GM19438 (cell line): ENCODE data around the gene AKAP6.
"Not testable (repeated sequence)": the region's sequence is repeated elsewhere in the genome, so short reads cannot be mapped to it uniquely, and the experiment has no call there.

Experiments
- ATAC-seq: cut with Tn5 transposase; IDR thresholded peaks from one replicate; pipeline ENCODE4 v1.9.1; 2021; ENCODE audit warnings: low read depth; ENCODE audit not compliant: unreplicated experiment

AKAP6 gene

GRCh38 chr14:32366986-32367385, 37.9 kb downstream of the AKAP6 start:
- no peak for ATAC-seq

GRCh38 chr14:32367516-32367915, 38.4 kb downstream of the AKAP6 start:
- no peak for ATAC-seq

- ATAC-seq = no peak
Observed at GRCh38 chr14:32368107-32368506, 39.0 kb downstream of the AKAP6 start.

- no peak for ATAC-seq
Observed at GRCh38 chr14:32370714-32371113, 41.6 kb downstream of the AKAP6 start.

GRCh38 chr14:32372154-32372553, 43.1 kb downstream of the AKAP6 start:
- ATAC-seq = no peak

- not testable (repeated sequence) for ATAC-seq
Observed at GRCh38 chr14:32373174-32373573, 44.1 kb downstream of the AKAP6 start.

GRCh38 chr14:32374155-32374554, 45.1 kb downstream of the AKAP6 start:
- no peak for ATAC-seq

GRCh38 chr14:32375663-32376062, 46.6 kb downstream of the AKAP6 start:
- no peak for ATAC-seq

- no peak for ATAC-seq
Observed at GRCh38 chr14:32377046-32377646, 48.0 kb downstream of the AKAP6 start.

- no peak for ATAC-seq
Observed at GRCh38 chr14:32378284-32378683, 49.2 kb downstream of the AKAP6 start.

- no peak for ATAC-seq
Observed at GRCh38 chr14:32379447-32379846, 50.3 kb downstream of the AKAP6 start.

- ATAC-seq = no peak
Observed at GRCh38 chr14:32381869-32382268, 52.8 kb downstream of the AKAP6 start.

- no peak for ATAC-seq
Observed at GRCh38 chr14:32382704-32383103, 53.6 kb downstream of the AKAP6 start.

GRCh38 chr14:32383364-32384009, 54.4 kb downstream of the AKAP6 start:
- ATAC-seq = no peak

GRCh38 chr14:32384464-32384863, 55.4 kb downstream of the AKAP6 start:
- ATAC-seq = no peak

GRCh38 chr14:32387295-32387694, 58.2 kb downstream of the AKAP6 start:
- ATAC-seq = not testable (repeated sequence)

- no peak for ATAC-seq
Observed at GRCh38 chr14:32393119-32393518, 64.0 kb downstream of the AKAP6 start.

- ATAC-seq = no peak
Observed at GRCh38 chr14:32394038-32394437, 64.9 kb downstream of the AKAP6 start.

- no peak for ATAC-seq
Observed at GRCh38 chr14:32396885-32397284, 67.8 kb downstream of the AKAP6 start.

- ATAC-seq = no peak
Observed at GRCh38 chr14:32397861-32398640, 69.0 kb downstream of the AKAP6 start.

- ATAC-seq = no peak
Observed at GRCh38 chr14:32399920-32400319, 70.8 kb downstream of the AKAP6 start.

- ATAC-seq = no peak
Observed at GRCh38 chr14:32400480-32400879, 71.4 kb downstream of the AKAP6 start.
